ENCODE measurements around the gene FEM1B. TPM values are rescaled to one million over a fixed set of nuclear protein-coding genes. Genes with fewer than 3 reads are reported as not detected.

FEM1B gene
- total and polyA plus RNA-seq, 3 donors from 2014 or later: 65.8 to 122 (median 86.3) TPM

- Histone ChIP-seq H3K4me1 (no peaks in the 10 kb centered on the region), H3K36me3 (ENCODE audit: low read depth, missing control alignments) (no peaks in the 10 kb centered on the region), H3K27ac (no peak overlapping the region), H3K27me3 (no peaks in the 10 kb centered on the region), H3K4me3 (no peak overlapping the region), H3K9me3 (no peaks in the 10 kb centered on the region)
- WGBS, 2 donors: 64 to 68% methylated on average over 5 of the region's 5 CpGs
- no peak for DNase-seq
- TF ChIP-seq POLR2A (IDR thresholded peaks at IDR 0.05) (no peak), CTCF (IDR thresholded peaks at IDR 0.05) (no peak)
- intact Hi-C loops (cut with DNase I; ENCODE audit: low total_unique reads): no loop called here
These were observed 14.8 kb upstream of the FEM1B start for GRCh38 chr15:68262514-68263356.

- H3K4me1 ChIP-seq: peaks cover 4% of the 10 kb centered on the region
- no peaks in the 10 kb centered on the region for H3K36me3 ChIP-seq (ENCODE audit: low read depth, missing control alignments)
- no peak for DNase-seq
- WGBS, 2 donors: 71 to 84% methylated on average over 2 of the region's 2 CpGs
- intact Hi-C loops (cut with DNase I; ENCODE audit: low total_unique reads): no loop called here
- TF ChIP-seq CTCF (IDR thresholded peaks at IDR 0.05) (no peak), POLR2A (IDR thresholded peaks at IDR 0.05) (no peak)
- H3K4me3 ChIP-seq: no peak overlapping the region
- no peaks in the 10 kb centered on the region for H3K9me3 ChIP-seq
- H3K27ac ChIP-seq: no peak overlapping the region
- H3K27me3 ChIP-seq: no peaks in the 10 kb centered on the region
These were observed 13.3 kb upstream of the FEM1B start for GRCh38 chr15:68264282-68264681.

GRCh38 chr15:68265081-68265480 is 12.5 kb upstream of the FEM1B start:
- H3K27me3 ChIP-seq: no peaks in the 10 kb centered on the region
- intact Hi-C loops (cut with DNase I; ENCODE audit: low total_unique reads): no loop called here
- H3K36me3 ChIP-seq (ENCODE audit: low read depth, missing control alignments): no peaks in the 10 kb centered on the region
- no peak for DNase-seq
- TF ChIP-seq POLR2A (IDR thresholded peaks at IDR 0.05) (no peak), CTCF (IDR thresholded peaks at IDR 0.05) (no peak)
- peaks cover 4% of the 10 kb centered on the region for H3K4me1 ChIP-seq
- 89 to 91% methylated on average over 4 of the region's 4 CpGs for WGBS, 2 donors
- no peak overlapping the region for H3K4me3 ChIP-seq
- H3K27ac ChIP-seq: no peak overlapping the region
- H3K9me3 ChIP-seq: no peaks in the 10 kb centered on the region

- no peaks in the 10 kb centered on the region for H3K9me3 ChIP-seq
- 87 to 88% methylated on average over 3 of the region's 3 CpGs for WGBS, 2 donors
- no peak for DNase-seq
- no peaks in the 10 kb centered on the region for H3K27me3 ChIP-seq
- intact Hi-C loops (cut with DNase I; ENCODE audit: low total_unique reads): no loop called here
- TF ChIP-seq POLR2A (IDR thresholded peaks at IDR 0.05) (no peak), CTCF (IDR thresholded peaks at IDR 0.05) (no peak)
- no peak overlapping the region for H3K27ac ChIP-seq
- H3K36me3 ChIP-seq (ENCODE audit: low read depth, missing control alignments): no peaks in the 10 kb centered on the region
- H3K4me3 ChIP-seq: no peak overlapping the region
- peaks cover 4% of the 10 kb centered on the region for H3K4me1 ChIP-seq
These were observed 11.9 kb upstream of the FEM1B start for GRCh38 chr15:68265674-68266073.

GRCh38 chr15:68268405-68268804 is 9.1 kb upstream of the FEM1B start:
- H3K4me3 ChIP-seq: no peak overlapping the region
- TF ChIP-seq CTCF (IDR thresholded peaks at IDR 0.05) (no peak), POLR2A (IDR thresholded peaks at IDR 0.05) (no peak)
- peaks cover 4% of the 10 kb centered on the region for H3K4me1 ChIP-seq
- H3K36me3 ChIP-seq (ENCODE audit: low read depth, missing control alignments): no peaks in the 10 kb centered on the region
- 20 to 22% methylated on average over 3 of the region's 3 CpGs for WGBS, 2 donors
- no peak for DNase-seq
- H3K27ac ChIP-seq: no peak overlapping the region
- intact Hi-C loops (cut with DNase I; ENCODE audit: low total_unique reads): no loop called here
- H3K27me3 ChIP-seq: no peaks in the 10 kb centered on the region
- H3K9me3 ChIP-seq: no peaks in the 10 kb centered on the region

Data from testis (tissue), 3 donors.